Smooth muscle cell (in vitro differentiated cells): ENCODE measurements around the gene TBL1XR1. TPM values are rescaled to one million over a fixed set of nuclear protein-coding genes. Genes with fewer than 3 reads are reported as not detected.

Source experiments
- DNase-seq: peaks from one replicate; lab custom pipeline; 2025; ENCODE audit not compliant: unreplicated experiment; lab: John Stamatoyannopoulos, UW
- H2AFZ ChIP-seq: fragments of 200-600 bp; sonication (generic); 2 replicates; pipeline ENCODE4 v1.6.0; 2016; ENCODE audit warnings: antibody characterized with exemption, low read depth, mild to moderate bottlenecking
- H3F3A ChIP-seq: fragments of 200-600 bp; sonication (generic); 2 replicates; pipeline ENCODE4 v1.6.0; 2017; ENCODE audit warnings: antibody characterized with exemption, low read depth
- H3K27ac ChIP-seq: fragments of 200-600 bp; sonication (generic); 2 replicates; pipeline ENCODE4 v1.5.1; 2016; ENCODE audit warnings: low read depth, mild to moderate bottlenecking
- H3K27me3 ChIP-seq: fragments of 200-600 bp; sonication (generic); 2 replicates; pipeline ENCODE4 v1.6.1; 2016; ENCODE audit warnings: low read depth, mild to moderate bottlenecking
- H3K36me3 ChIP-seq: fragments of 200-600 bp; sonication (generic); 2 replicates; pipeline ENCODE4 v1.5.1; 2016; ENCODE audit warnings: low read depth
- H3K4me1 ChIP-seq: fragments of 200-600 bp; sonication (generic); 2 replicates; pipeline ENCODE4 v1.5.1; 2016; ENCODE audit warnings: low read depth
- H3K4me2 ChIP-seq: fragments of 200-600 bp; sonication (generic); 2 replicates; pipeline ENCODE4 v1.6.0; 2016; ENCODE audit warnings: mild to moderate bottlenecking
- H3K4me3 ChIP-seq: fragments of 200-600 bp; sonication (generic); 2 replicates; pipeline ENCODE4 v1.5.1; 2016; ENCODE audit warnings: mild to moderate bottlenecking
- H3K79me2 ChIP-seq: fragments of 200-600 bp; sonication (generic); 2 replicates; pipeline ENCODE4 v1.6.0; 2016; ENCODE audit warnings: low read depth, mild to moderate bottlenecking
- H3K9ac ChIP-seq: fragments of 200-600 bp; sonication (generic); 2 replicates; pipeline ENCODE4 v1.6.0; 2016; ENCODE audit warnings: low read depth
- H3K9me3 ChIP-seq: fragments of 200-600 bp; sonication (generic); replicated peaks from 2 replicates; pipeline ENCODE4 v1.5.1; 2016; ENCODE audit warnings: low read depth
- H4K20me1 ChIP-seq: fragments of 200-600 bp; sonication (generic); 2 replicates; pipeline ENCODE4 v1.6.0; 2016; ENCODE audit warnings: low read depth
- WGBS: methylation state at CpG from one replicate; pipeline ENCODE4 v1.1.7; 2016; ENCODE audit warnings: low lambda C conversion rate; 5-methylcytosine and 5-hydroxymethylcytosine counted together
- polyA plus RNA-seq: library from polyadenylated mRNA; unstranded; fragments of >200 nt; fragmentation: Nextera tagmentation; extraction: Ambion mirVana; gene quantifications from 2 replicates; pipeline ENCODE4 v1.2.1, GENCODE V29; 2016
- total RNA-seq: library from RNA; depleted of rRNA; stranded (reverse); fragments of >200 nt; gene quantifications from 2 replicates; pipeline ENCODE4 v1.2.3, GENCODE V29; 2014
- TF ChIP-seq, protein P1 (sequence below): fragments of 200-600 bp; sonication (generic); IDR thresholded peaks from 2 replicates; pipeline ENCODE4 v1.5.1; 2017; ENCODE audit warnings: borderline replicate concordance, mild to moderate bottlenecking, antibody characterized with exemption; ENCODE audit not compliant: insufficient read depth, poor library complexity, severe bottlenecking

Gene TBL1XR1
- total and polyA plus RNA-seq, 2 experiments from 2014 or later, result 19.9 to 115 TPM

DNA sequence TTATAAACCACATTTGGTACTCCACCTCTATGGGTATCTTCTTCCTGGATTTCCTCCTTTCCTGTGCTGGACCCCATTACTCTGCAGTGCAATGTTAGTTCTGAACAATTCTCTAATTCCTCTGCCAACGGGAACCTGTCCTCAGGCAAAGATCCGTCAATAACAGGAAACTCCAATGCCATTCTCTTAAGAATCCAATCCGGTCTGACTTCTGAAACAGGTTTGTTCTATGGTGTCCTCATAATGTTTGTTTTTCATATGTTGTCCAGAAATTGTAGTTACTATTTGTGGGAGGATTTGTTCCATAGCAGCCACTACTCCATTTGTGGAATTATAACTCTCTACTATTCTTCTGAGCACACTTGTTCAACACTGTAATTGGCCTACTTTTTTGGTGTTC is 112.7 kb downstream of the TBL1XR1 start:
- Histone ChIP-seq H3K27me3 (no peaks in the 10 kb centered on the region), H3K4me1 (peaks cover 6% of the 10 kb centered on the region), H3K9ac (no peak overlapping the region), H3F3A (no peaks in the 10 kb centered on the region), H3K27ac (no peak overlapping the region), H4K20me1 (peaks cover 99% of the 10 kb centered on the region), H3K79me2 (peaks cover 100% of the 10 kb centered on the region), H2AFZ (no peak overlapping the region), H3K4me3 (no peak overlapping the region), H3K9me3 (no peaks in the 10 kb centered on the region), H3K36me3 (no peaks in the 10 kb centered on the region), H3K4me2 (no peak overlapping the region)
- WGBS, result 95% methylated on average over 3 of the region's 3 CpGs
- TF ChIP-seq, protein P1, sequence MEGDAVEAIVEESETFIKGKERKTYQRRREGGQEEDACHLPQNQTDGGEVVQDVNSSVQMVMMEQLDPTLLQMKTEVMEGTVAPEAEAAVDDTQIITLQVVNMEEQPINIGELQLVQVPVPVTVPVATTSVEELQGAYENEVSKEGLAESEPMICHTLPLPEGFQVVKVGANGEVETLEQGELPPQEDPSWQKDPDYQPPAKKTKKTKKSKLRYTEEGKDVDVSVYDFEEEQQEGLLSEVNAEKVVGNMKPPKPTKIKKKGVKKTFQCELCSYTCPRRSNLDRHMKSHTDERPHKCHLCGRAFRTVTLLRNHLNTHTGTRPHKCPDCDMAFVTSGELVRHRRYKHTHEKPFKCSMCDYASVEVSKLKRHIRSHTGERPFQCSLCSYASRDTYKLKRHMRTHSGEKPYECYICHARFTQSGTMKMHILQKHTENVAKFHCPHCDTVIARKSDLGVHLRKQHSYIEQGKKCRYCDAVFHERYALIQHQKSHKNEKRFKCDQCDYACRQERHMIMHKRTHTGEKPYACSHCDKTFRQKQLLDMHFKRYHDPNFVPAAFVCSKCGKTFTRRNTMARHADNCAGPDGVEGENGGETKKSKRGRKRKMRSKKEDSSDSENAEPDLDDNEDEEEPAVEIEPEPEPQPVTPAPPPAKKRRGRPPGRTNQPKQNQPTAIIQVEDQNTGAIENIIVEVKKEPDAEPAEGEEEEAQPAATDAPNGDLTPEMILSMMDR, result no peak
- no peak for DNase-seq

DNA sequence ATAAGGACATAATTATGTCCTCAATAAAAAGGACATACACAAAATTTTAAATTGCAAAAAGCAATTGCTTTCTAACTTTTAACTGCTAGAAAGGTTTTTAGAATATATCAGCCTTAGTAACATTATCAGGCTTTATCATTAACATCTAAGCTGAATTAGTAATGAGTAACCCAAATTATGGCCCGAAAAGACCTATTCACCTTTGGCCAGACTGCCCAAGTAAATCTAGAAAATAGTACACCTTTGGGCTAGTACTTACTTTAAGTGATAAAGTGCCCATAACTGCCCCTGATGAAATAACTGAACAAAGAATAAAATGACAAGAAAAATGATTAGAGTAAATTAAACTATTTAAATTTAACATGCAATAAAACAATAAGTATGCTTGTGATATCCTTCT is 117.2 kb downstream of the TBL1XR1 start:
- no peaks in the 10 kb centered on the region for H3K4me1 ChIP-seq

DNA sequence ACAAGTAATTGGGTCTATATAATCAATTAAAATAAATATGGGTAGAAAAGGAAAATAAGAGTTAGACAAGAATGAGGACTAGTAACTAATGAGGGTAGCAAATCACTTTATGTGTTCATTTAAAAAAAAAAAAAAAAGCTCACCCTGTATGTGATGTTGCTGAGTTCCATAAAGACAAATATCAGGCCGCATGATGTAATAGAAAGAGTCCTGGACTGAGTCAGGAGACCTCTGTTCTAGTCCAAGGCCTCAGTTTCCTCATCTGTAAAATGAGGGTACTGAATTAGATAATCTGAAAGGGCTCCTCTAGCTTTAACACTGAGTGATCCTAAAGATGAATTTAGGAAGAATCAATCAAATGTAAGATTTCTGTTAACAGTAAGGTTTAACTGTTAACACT is 117.6 kb downstream of the TBL1XR1 start:
- WGBS, result 100% methylated on average over 1 of the region's 1 CpG
- Histone ChIP-seq H3K36me3 (no peaks in the 10 kb centered on the region), H3F3A (no peaks in the 10 kb centered on the region), H4K20me1 (peaks cover 99% of the 10 kb centered on the region), H3K9ac (no peak overlapping the region), H3K4me1 (no peaks in the 10 kb centered on the region), H3K4me2 (no peak overlapping the region), H3K9me3 (no peaks in the 10 kb centered on the region), H3K27me3 (no peaks in the 10 kb centered on the region), H3K79me2 (peaks cover 100% of the 10 kb centered on the region), H3K4me3 (no peak overlapping the region), H2AFZ (no peak overlapping the region), H3K27ac (no peak overlapping the region)
- DNase-seq, result no peak
- TF ChIP-seq, protein P1, result no peak

More for the DNA sequence above, 117.2 kb downstream of the TBL1XR1 start:
- Histone ChIP-seq H3F3A (no peaks in the 10 kb centered on the region), H3K36me3 (no peaks in the 10 kb centered on the region), H3K4me2 (no peak overlapping the region), H3K27ac (peak overlapping the region; percentile 15), H3K27me3 (no peaks in the 10 kb centered on the region), H4K20me1 (peaks cover 99% of the 10 kb centered on the region), H3K9ac (no peak overlapping the region), H3K79me2 (peaks cover 100% of the 10 kb centered on the region), H2AFZ (no peak overlapping the region), H3K4me3 (no peak overlapping the region), H3K9me3 (no peaks in the 10 kb centered on the region)
- 94% methylated on average over 1 of the region's 1 CpG for WGBS
- DNase-seq, result no peak
- TF ChIP-seq, protein P1, result no peak

DNA sequence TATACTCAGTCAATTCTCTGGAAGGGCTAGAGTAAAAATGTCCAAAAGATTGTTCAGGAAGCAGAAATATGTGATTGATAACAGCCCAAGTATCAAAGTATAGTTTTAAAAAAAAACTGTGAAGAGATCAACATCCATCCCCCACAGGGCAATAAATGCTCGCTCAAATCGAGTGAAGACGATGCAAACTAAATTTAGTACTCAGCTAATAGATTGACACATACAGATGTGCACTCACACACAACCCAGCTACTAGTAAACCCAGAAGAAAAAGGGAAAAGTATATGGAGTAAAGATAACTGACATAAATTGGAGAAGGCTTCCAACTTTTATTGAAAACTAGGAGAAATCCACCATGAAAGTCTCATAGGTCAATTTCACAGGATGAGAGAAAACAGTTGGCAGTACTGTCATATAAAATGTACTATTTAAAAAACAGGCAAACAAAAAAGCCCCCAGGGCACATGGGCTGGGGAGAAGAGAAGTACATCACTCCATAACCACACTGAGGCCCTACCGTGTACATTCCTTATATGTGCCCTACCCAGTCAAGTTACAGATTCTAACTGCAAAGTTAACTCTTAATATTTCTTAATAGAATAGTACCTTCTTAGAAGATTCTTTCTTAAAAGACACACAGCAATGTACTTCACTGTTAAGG is 125.7 kb downstream of the TBL1XR1 start:
- Histone ChIP-seq H3K27ac (peak overlapping the region; percentile 27), H3K9ac (no peak overlapping the region), H3K9me3 (no peaks in the 10 kb centered on the region), H3F3A (no peaks in the 10 kb centered on the region), H3K4me2 (no peak overlapping the region), H3K4me3 (no peak overlapping the region), H2AFZ (no peak overlapping the region), H4K20me1 (peaks cover 100% of the 10 kb centered on the region), H3K79me2 (peaks cover 99% of the 10 kb centered on the region), H3K4me1 (peaks cover 4% of the 10 kb centered on the region), H3K27me3 (no peaks in the 10 kb centered on the region), H3K36me3 (no peaks in the 10 kb centered on the region)
- 74% methylated on average over 4 of the region's 4 CpGs for WGBS
- TF ChIP-seq, protein P1, result no peak
- no peak for DNase-seq
